PC-3 (cell line): Measurements from ENCODE around the gene ZNF681. TPM values are rescaled to one million over a fixed set of nuclear protein-coding genes. Genes with fewer than 3 reads are reported as not detected.

Source experiments
- ATAC-seq: fragments of 200-7000 bp; cut with Tn5 transposase; 2 replicates; pipeline ENCODE4 v1.9.1; 2020; ENCODE audit warnings: mild to moderate bottlenecking, moderate library complexity
- BruUV-seq: library from RNA; stranded (reverse); fragments of 400-500 nt; replicated peaks from 2 replicates; lab custom pipeline; 2021; lab: Mats Ljungman, UMichigan
- CTCF ChIA-PET: fragments of 300-600 bp; sonication (Branson Sonifier 250); formaldehyde crosslinking; loops from one replicate; lab custom pipeline; 2022; ENCODE audit warnings: antibody characterized with exemption; lab: Charles Lee
- POLR2A ChIA-PET: fragments of 300-600 bp; sonication (Branson Sonifier 250); formaldehyde crosslinking; loops from one replicate; lab custom pipeline; 2022; ENCODE audit warnings: antibody characterized with exemption; ENCODE audit not compliant: unreplicated experiment; lab: Charles Lee
- DNase-seq: peaks from one replicate; pipeline ENCODE4 v3.0.0-alpha.2; 2015
- H2AFZ ChIP-seq: fragments of 300-600 bp; sonication (generic); 2 replicates; pipeline ENCODE4 v1.6.0; 2016; ENCODE audit warnings: antibody characterized with exemption, low read length
- H3F3A ChIP-seq: fragments of 300-600 bp; sonication (generic); one replicate; pipeline ENCODE4 v1.6.0; 2017; ENCODE audit warnings: antibody characterized with exemption, low read length, control low read depth, mild to moderate bottlenecking; ENCODE audit not compliant: unreplicated experiment
- H3K27ac ChIP-seq: fragments of 300-600 bp; sonication (generic); 2 replicates; pipeline ENCODE4 v1.5.1; 2016; ENCODE audit warnings: mild to moderate bottlenecking, low read length
- H3K27me3 ChIP-seq: fragments of 300-600 bp; sonication (generic); 2 replicates; pipeline ENCODE4 v1.6.1; 2016; ENCODE audit warnings: low read length, mixed read lengths
- H3K36me3 ChIP-seq: fragments of 300-600 bp; sonication (generic); 2 replicates; pipeline ENCODE4 v1.6.1; 2016; ENCODE audit warnings: low read depth, mixed run types, low read length, mixed read lengths
- H3K4me1 ChIP-seq: fragments of 300-600 bp; sonication (generic); 2 replicates; pipeline ENCODE4 v1.5.1; 2016; ENCODE audit warnings: low read length; ENCODE audit not compliant: insufficient read depth
- H3K4me2 ChIP-seq: fragments of 300-600 bp; sonication (generic); 2 replicates; pipeline ENCODE4 v1.6.0; 2016; ENCODE audit warnings: low read length
- H3K4me3 ChIP-seq: fragments of 300-600 bp; sonication (generic); 2 replicates; pipeline ENCODE4 v1.5.1; 2016; ENCODE audit warnings: mild to moderate bottlenecking, low read length, mixed read lengths
- H3K79me2 ChIP-seq: fragments of 300-600 bp; sonication (generic); 2 replicates; pipeline ENCODE4 v1.6.1; 2017; ENCODE audit warnings: low read length, mixed read lengths
- H3K9ac ChIP-seq: fragments of 300-600 bp; sonication (generic); 2 replicates; pipeline ENCODE4 v1.6.0; 2016; ENCODE audit warnings: mild to moderate bottlenecking, low read length
- H3K9me2 ChIP-seq: fragments of 300-600 bp; sonication (generic); replicated peaks from 2 replicates; pipeline ENCODE4 v1.6.1; 2016; ENCODE audit warnings: mixed run types, low read length, mixed read lengths
- H3K9me3 ChIP-seq: fragments of 300-600 bp; sonication (generic); 2 replicates; pipeline ENCODE4 v1.6.1; 2016; ENCODE audit warnings: low read length, mixed read lengths
- H4K20me1 ChIP-seq: fragments of 300-600 bp; sonication (generic); 2 replicates; pipeline ENCODE4 v1.6.1; 2016; ENCODE audit warnings: low read length, mixed read lengths
- CTCF ChIP-seq: fragments of 300-600 bp; sonication (generic); conservative IDR thresholded peaks from 2 replicates; pipeline ENCODE4 v1.5.1; 2017; ENCODE audit warnings: antibody characterized with exemption, low read depth, mild to moderate bottlenecking, low read length
- EZH2 ChIP-seq: fragments of 300-600 bp; sonication (generic); IDR thresholded peaks from one replicate; pipeline ENCODE4 v1.6.1; 2017; ENCODE audit warnings: antibody characterized with exemption, mild to moderate bottlenecking, low read length; ENCODE audit not compliant: unreplicated experiment
- EZH2phosphoT487 ChIP-seq: fragments of 300-600 bp; sonication (generic); IDR thresholded peaks from 2 replicates; pipeline ENCODE4 v1.6.1; 2018; ENCODE audit warnings: mild to moderate bottlenecking, antibody characterized with exemption, low read length, borderline replicate concordance
- intact Hi-C: fragments of 100-400 bp; cut with micrococcal nuclease; formaldehyde crosslinking; loops from 2 replicates; pipeline ENCODE4 v1.9.0; 2023
- total RNA-seq: library from RNA; depleted of rRNA; stranded (reverse); fragments of >200 nt; gene quantifications from 2 replicates; pipeline ENCODE4 v1.2.3, GENCODE V29; 2014

The ZNF681 gene
- total RNA-seq, 1 experiment from 2014 or later, result 2.6 TPM

GRCh38 chr19:23784274-23784673 lies 25.6 kb upstream of the ZNF681 start:
- intact Hi-C loops, result no loop called here
- ChIA-PET POLR2A (no interaction called here), CTCF (no interaction called here)
- TF ChIP-seq EZH2phosphoT487 (no peak), EZH2 (no peak), CTCF (no peak)
- Histone ChIP-seq H3K27me3 (no peaks in the 10 kb centered on the region), H3K9me3 (0 out of 2 replicates have a peak, but pooled peaks cover 6% of the 10 kb centered on the region), H3K4me2 (no peak overlapping the region), H3K36me3 (peaks cover 74% of the 10 kb centered on the region), H4K20me1 (no peaks in the 10 kb centered on the region), H2AFZ (no peak overlapping the region), H3K9ac (no peak overlapping the region), H3K4me3 (no peak overlapping the region), H3K9me2 (no peaks in the 10 kb centered on the region), H3F3A (no peaks in the 10 kb centered on the region), H3K27ac (no peak overlapping the region), H3K79me2 (no peaks in the 10 kb centered on the region), H3K4me1 (no peaks in the 10 kb centered on the region)
- no peak for DNase-seq
- ATAC-seq, result no peak
- BruUV-seq, result no TSS peak

GRCh38 chr19:23783636-23784035 lies 24.9 kb upstream of the ZNF681 start:
- no peaks in the 10 kb centered on the region for H3K27me3 ChIP-seq
- CTCF ChIA-PET, result no interaction called here
- ATAC-seq, result no peak

More at GRCh38 chr19:23783636-23784035, 24.9 kb upstream of the ZNF681 start:
- no peaks in the 10 kb centered on the region for H3K79me2 ChIP-seq
- H3K4me2 ChIP-seq, result no peak overlapping the region
- H3K4me1 ChIP-seq, result no peaks in the 10 kb centered on the region
- no peak overlapping the region for H3K27ac ChIP-seq
- H3K36me3 ChIP-seq, result peaks cover 74% of the 10 kb centered on the region
- intact Hi-C loops, result no loop called here
- no peak for TF ChIP-seq EZH2phosphoT487
- TF ChIP-seq CTCF, result no peak
- TF ChIP-seq EZH2, result no peak
- no peak overlapping the region for H3K4me3 ChIP-seq
- no peak for DNase-seq
- no peaks in the 10 kb centered on the region for H3K9me2 ChIP-seq
- H4K20me1 ChIP-seq, result no peaks in the 10 kb centered on the region
- POLR2A ChIA-PET, result no interaction called here
- H3K9me3 ChIP-seq, result 0 out of 2 replicates have a peak, but pooled peaks cover 6% of the 10 kb centered on the region
- H2AFZ ChIP-seq, result no peak overlapping the region
- H3K9ac ChIP-seq, result no peak overlapping the region
- no peaks in the 10 kb centered on the region for H3F3A ChIP-seq
- no TSS peak for BruUV-seq
